GM12875 (cell line): ENCODE results near the gene MAST4.

ENCODE experiments used
- H3K4me3 ChIP-seq: one replicate; pipeline ENCODE4 v1.5.1; 2011; ENCODE audit warnings: low read depth, low read length, control low read depth
- TF ChIP-seq, protein P1 (sequence below): IDR thresholded peaks from 2 replicates; pipeline ENCODE4 v1.5.1; 2011; ENCODE audit warnings: low read depth, mild to moderate bottlenecking, control low read depth, inconsistent platforms, low read length, moderate library complexity, borderline replicate concordance; ENCODE audit not compliant: insufficient read depth

MAST4 gene

DNA sequence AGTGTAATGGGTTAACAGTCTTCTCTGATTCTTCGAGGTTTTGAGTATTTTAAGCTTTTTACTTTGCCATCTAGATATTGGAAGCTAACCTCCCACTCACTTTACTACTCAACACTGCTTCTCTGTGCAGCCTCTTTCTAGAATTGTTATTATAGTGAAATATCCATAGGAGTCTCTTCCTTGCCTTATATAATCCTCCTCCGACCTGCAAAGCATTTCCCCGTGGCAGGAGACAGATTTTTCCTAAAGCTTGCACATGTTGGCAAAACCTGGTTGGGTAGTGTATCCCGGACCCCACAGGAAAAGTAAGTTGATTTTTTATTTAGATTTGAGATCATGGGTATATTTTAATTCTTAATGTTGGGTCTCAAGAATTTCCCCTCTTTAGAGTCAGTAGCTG is 351.3 kb downstream of the MAST4 start:
- H3K4me3 ChIP-seq: no peak overlapping the region
- TF ChIP-seq, protein P1, sequence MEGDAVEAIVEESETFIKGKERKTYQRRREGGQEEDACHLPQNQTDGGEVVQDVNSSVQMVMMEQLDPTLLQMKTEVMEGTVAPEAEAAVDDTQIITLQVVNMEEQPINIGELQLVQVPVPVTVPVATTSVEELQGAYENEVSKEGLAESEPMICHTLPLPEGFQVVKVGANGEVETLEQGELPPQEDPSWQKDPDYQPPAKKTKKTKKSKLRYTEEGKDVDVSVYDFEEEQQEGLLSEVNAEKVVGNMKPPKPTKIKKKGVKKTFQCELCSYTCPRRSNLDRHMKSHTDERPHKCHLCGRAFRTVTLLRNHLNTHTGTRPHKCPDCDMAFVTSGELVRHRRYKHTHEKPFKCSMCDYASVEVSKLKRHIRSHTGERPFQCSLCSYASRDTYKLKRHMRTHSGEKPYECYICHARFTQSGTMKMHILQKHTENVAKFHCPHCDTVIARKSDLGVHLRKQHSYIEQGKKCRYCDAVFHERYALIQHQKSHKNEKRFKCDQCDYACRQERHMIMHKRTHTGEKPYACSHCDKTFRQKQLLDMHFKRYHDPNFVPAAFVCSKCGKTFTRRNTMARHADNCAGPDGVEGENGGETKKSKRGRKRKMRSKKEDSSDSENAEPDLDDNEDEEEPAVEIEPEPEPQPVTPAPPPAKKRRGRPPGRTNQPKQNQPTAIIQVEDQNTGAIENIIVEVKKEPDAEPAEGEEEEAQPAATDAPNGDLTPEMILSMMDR: no peak

DNA sequence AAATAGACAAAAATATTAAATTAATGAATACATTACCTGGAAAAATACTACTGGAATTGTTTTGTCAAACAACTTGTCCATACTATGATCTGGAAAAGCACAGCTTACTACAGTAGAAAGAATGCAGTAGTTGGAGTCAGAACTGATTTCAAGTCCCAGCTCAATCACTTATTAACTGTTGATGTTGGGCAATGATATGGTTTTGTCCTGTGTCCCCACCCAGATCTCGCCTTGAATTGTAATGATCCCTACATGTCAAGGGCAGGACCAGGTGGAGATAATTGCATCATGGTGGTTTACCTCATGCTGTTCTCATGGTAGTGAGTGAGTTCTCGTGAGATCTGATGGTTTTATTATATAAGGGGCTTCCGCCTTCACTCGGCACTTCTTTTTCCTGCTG is 352.9 kb downstream of the MAST4 start:
- TF ChIP-seq, protein P1: no peak
- no peak overlapping the region for H3K4me3 ChIP-seq

DNA sequence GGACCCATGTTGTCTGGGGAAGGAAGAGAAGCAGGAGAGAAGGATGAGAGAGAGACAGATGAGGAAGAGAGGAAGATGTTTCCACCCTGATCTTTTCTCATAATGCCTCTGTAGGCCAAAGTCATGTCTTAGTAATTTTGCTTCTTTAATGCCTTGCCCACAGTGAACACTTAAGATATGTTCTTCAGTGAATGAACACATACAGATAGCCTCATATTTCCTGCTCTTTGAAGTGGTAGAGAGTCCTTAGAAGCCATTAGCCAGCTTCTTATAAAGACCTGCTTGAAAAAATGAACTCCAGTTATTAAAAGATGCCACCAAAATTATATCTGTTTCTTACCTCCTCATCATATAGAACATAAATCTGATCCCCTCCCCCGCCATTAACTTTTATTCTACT is 356.0 kb downstream of the MAST4 start:
- no peak overlapping the region for H3K4me3 ChIP-seq
- TF ChIP-seq, protein P1: no peak

DNA sequence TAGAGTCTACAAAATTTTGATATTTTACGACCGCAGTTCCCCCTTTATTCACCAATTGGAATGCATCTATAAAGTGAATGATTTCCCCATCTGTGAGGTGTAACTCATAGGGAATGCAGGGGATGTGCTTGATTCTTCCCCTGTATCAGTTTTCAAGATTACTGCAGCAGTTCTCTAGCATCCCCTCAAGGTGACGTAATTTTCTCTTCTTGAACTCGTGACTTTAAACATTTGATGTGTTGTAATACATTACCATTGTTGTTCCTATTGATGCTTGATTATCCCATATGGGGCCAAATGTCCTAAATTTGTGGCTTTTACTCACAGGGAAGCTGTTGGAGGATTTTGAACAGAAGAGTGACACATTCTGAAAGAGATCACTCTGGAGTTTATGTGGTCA is 360.2 kb downstream of the MAST4 start:
- TF ChIP-seq, protein P1: no peak

DNA sequence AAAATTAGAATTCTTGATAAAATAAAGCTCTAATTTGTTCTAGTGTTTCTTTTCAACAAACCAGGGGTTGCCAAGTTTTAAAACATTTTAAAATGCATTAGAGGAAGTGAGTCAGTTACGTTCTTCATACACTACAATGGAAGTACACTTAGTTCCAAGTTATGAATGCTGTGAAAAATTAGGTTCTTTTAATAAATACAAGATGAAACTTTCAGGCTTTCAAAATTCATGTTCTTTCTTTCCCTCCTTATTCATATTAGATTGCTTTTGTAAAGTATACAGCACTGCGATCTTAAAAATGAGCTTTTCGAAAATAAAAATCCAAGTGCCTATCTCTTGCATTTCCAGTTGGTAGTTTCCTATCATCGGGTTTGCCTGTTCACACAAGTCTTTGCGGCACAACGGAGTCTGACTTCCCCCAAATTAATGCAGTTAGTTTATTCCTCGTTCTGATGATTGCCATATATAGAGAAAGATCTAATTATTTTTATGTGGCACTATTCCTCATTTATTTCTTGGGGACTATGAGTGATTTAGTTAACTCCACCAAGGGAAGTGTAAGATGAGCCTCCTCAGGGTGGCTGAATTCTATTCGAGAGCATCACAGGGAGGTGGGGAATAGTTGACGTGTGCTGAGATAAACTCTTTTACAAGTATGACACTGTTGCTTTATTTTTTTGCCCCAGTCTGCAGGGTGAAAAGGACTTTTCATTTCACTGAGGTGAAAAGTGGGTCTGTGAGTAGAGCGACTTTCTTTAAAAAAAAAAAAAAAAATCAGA is 362.2 kb downstream of the MAST4 start:
- TF ChIP-seq, protein P1: no peak
- no peak overlapping the region for H3K4me3 ChIP-seq

More for the DNA sequence above, 360.2 kb downstream of the MAST4 start:
- no peak overlapping the region for H3K4me3 ChIP-seq

DNA sequence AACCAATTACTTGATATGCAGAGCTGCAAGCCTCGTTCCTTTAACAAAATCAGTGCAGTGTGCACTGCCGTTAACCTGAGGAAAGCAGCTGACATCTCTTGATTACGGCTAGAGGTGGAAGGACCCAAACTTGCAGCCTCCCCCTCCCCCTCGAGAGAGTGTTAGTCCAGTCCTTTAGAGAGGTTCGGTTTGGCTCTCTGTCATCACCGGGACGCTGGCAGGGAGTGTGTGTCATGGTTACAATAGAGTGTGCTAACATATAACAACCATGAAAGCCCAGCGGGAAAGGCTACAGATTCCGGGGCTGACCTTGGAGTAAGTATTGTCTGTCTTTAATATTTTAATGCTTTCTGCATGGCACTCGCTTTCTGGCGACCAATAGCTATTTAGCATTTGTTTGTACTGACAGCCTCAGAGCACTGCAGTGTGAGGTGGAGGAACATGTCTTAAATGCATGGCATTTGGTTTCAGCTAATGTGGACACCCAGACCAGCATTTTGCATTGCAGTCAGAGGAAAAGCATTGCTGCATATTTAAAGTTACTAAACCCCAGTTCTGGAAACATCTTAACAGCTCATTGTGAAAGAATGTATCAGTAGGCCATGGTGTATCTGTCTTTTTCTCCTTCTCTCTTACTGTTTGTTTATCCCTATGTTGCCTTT is 362.9 kb downstream of the MAST4 start:
- H3K4me3 ChIP-seq: no peak overlapping the region
- TF ChIP-seq, protein P1: no peak

DNA sequence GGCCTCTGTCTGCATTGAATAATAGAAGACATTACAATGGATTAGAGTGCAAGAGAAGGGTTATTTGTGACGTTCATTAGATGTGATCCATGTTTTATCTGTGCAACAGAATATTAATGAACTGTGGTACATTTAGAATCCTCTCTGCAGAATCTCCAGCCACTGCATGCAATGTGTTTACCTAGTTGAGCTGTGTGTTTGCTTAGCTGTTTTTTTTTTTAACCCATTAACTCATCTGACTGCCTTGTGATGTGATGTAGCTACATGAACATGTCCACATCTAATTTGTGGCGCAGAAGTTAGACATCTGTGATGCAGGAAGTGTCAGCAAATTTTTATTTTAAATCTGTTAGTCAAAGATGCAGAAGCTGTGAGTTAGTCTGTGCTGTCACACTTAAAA is 363.5 kb downstream of the MAST4 start:
- TF ChIP-seq, protein P1: no peak
- no peak overlapping the region for H3K4me3 ChIP-seq
